ENCODE measurements around the gene TRDMT1. TPM values are rescaled to one million over a fixed set of nuclear protein-coding genes. Genes with fewer than 3 reads are reported as not detected.
"Not testable (repeated sequence)": the region's sequence is repeated elsewhere in the genome, so short reads cannot be mapped to it uniquely, and the experiment has no call there.

TRDMT1 gene
- total RNA-seq, 1 donor from 2014 or later, result 4.6 TPM

DNA sequence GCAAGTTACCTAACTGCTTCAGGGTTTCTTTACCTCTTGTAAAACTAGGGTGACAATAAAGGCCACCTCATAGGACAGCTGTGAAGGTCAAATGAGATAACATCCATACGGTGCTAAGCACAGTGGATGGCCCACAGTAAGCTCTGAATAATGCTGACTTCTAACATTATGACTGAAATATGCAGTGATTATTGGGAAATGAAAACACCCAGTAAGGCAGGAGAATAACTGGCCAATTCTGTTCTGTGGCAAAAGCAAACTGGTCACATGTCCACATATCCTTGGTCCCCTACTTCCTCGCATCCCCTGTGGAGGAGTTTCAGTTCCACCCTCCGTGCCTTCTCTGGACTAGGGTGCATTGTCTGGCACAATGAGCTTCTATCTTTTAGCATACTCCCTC, 73.2 kb downstream of the TRDMT1 start:
- no peak for DNase-seq

DNA sequence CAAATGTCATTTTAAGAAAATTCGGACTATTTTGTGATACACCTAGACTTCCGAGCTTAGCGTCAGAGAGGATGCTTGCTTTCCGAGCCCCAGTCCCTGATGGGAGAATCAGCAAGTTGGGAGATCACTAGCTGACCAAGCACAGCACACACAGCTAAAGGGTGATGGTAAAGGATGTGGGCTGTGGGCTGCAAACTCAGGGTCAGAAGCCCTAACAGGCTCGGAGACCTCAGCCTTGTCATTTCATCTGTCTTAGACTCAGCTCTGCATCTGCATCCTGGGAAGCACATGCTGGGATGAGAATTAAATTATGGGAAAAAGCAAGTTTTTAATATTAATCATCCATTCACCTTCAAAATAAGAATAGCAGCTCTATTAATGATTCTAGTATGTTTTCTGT, 75.1 kb downstream of the TRDMT1 start:
- DNase-seq, result no peak

DNA sequence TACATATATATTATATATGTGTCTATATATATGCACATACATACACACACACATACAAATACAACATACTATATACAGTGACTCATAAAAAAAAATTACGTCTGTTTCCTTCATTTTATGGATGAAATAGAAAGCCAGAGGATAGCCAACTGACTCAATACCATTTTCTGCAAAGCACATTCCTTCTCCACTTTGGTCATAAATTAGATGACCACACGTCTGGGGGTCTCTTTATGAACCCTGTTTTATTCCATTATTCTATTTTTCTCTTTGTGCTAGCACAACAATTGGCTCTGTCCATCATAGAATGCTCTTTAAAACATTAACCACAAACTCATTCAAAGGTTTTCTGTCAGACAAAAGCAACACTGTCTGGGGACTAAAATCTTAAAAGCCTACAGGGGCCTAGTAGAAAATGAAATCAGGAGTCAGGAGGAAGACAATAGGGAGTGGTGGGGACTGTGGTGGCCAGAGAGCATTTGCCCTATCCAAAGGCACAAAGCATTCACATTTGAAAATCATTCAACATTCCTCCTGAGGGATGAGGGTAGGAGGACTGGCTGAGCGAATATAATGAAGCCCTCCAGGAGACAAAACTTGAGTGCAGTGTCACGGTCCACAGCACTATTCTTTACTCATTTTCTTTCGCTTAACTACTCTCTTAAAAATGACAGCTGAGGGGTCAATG, 76.1 kb downstream of the TRDMT1 start:
- DNase-seq, result no peak

DNA sequence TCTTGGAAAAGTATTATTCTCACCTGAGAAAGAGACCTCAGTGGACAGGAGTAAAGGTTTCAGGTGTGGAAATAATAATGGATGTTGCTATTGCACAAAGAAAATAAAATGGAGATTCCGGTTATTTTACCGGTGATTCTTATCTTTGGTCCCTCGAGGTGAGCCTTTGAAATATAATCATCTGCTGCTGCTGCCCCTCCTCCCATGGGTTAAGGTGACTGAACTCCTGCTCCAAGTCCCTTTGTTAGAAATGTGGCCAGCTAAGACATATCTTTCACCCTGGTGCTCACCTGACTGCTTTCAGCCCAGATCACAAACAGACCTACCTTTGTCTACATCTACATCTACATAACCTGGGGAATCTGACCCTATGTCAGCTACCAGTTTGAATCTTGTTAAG, 77.5 kb downstream of the TRDMT1 start:
- no peak for DNase-seq

DNA sequence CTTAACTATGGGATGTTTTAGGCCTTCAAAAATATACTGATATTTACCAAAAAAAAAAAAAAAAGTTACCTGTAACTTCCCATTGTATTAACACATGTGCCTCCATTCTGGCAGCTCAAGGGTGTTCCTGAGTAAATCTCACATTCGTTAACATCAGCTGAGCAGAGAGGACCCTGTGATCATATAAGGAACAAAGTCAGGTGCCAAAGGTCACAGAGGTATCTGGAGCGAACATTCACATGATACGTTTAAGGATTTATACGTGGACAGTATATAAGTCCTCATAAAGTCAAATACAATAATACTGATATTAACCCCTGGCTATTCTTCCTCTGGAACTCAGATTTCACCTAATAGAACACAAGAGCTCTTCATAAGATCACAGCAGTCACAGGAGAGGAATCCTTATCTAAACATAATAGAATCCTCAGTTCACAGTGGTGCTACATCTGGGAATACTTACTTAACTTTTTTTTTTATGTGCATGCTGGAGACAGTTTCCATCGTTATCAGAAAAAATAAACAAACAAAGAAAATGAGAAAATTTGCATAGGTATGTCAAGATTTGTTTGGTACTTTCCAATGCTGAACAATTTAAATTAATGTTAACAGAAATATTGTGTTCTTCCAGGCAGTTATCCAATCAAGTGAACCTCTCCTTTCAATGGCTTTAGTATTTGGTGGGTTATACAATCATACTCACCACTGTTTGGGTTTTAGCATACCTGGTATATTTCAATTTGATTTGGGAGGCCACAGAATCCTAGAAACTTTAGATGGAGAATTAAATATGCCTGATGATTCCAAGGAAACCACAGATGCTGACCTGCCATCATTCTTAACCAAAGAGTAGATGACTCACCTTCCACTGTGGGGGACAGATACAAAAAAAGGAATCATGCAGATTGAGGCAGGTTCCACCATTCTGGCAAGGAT, 78.5 kb downstream of the TRDMT1 start:
- DNase-seq, result no peak

DNA sequence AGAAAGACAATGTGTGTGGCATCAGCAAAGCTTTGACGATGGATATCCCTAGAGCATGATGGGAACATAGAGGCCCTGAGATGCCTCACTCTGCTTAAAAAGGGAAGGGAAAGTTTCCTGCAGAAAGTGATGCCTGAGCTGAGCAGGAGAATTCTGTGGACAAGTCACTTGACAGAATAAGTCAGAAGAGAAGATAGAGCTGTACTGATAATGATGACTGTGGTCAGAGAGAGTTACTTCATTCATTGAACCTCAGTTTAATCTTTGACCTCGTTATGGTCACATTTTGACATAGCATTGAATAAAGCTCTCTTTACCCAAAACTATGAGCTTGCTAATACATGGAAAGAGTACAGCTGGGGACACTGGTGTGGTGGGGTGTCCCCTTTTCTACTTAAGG, 79.4 kb downstream of the TRDMT1 start:
- DNase-seq, result no peak

DNA sequence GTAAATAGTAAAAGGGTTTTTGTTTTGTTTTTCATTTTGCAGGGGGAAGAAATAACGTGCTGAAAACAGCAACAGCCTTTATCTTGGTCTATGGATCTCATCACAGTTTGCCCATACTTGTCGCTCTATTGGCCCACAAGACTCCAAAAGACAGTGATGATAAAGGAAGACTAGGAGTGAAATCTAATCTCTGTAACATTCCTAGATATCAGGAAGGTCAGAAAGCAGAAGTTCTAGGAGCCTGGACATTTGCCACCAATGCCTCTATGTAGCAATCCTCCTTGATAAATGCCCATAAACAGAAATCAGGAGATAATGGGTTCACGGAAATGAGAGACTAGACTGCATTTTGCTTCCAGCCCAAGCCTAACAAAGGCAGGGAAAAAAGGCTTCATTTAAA, 80.8 kb downstream of the TRDMT1 start:
- no peak for DNase-seq

DNA sequence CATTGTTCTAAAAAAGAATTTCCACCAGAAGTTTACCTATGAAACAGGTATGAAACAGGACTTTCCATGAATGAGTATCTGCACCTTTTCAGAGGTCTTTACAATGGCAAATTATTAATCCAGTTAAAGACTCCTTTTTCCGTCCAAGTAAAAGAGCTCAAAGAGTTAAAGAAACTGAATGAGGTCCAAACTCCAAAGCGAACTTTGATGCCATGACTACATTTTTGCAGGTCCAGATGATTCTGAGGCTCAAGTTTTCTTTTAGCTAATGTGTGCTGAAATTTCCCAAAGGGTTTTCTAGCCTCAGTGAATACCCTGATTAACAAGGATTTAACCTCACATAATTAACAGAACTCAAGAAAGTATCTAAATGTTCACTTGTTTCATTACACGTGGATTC, 81.6 kb downstream of the TRDMT1 start:
- DNase-seq, result no peak

DNA sequence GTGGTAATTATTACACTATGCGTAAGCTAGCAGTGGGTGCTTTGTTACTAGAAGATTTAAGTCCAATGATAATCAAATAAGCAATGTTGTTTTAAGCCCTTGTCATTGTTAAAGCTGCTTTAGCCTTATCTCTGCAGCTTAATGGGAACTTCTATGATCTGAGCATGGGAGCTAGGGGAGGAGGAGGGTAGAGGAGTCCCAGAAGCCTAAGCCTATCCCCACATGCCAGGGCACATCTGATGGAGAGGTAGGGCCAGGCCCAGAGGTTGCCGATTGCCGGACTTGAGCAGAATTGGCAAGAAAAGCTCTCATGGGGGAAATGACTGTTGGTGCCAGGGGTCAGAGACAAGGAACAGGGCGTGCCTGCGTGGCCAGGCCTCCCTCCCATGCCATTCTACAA, 85.3 kb downstream of the TRDMT1 start:
- DNase-seq, result peak; percentile 29

DNA sequence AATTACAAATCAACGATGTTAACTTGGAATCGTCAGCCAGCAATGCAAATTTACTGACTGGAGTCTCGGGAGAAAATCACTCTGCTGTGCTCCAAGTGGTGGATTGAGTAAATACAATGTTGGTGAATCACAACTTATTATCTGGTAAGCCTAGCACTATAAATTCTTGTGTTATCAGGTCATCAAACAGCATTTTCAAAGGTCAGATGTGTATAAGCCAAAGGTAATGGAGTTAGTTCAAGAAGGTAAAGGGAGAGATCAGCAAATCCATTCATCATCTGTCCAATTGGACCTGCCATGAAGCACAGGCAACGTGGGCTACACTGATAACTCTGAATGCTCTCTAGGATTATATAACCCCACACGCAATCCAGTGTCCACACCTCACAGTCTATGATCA, 85.8 kb downstream of the TRDMT1 start:
- peak; percentile 26 for DNase-seq

DNA sequence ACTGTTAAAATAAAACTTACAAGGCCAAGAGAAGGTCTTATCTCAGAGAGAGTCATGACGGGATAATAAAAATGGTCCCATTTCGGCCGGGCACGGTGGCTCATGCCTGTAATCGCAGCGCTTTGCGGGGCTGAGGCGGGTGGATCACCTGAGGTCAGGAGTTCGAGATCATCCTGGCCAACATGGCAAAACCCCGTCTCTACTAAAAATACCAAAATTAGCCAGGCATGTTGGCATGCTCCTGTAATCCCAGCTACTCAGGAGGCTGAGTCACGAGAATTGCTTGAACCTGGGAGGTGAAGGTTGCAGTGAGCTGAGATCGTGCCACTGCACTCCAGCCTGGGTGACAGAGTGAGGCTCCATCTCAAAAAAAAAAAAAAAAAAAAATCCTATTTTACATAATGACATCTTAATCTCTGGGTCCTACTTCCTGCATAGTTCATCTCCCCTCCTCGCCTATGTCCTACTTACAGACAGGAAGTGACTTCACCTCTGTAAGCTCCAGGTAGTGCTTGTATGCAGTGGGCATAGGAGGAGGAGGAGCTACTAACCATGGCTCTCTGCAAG, 86.5 kb downstream of the TRDMT1 start:
- not testable (repeated sequence) for DNase-seq

DNA sequence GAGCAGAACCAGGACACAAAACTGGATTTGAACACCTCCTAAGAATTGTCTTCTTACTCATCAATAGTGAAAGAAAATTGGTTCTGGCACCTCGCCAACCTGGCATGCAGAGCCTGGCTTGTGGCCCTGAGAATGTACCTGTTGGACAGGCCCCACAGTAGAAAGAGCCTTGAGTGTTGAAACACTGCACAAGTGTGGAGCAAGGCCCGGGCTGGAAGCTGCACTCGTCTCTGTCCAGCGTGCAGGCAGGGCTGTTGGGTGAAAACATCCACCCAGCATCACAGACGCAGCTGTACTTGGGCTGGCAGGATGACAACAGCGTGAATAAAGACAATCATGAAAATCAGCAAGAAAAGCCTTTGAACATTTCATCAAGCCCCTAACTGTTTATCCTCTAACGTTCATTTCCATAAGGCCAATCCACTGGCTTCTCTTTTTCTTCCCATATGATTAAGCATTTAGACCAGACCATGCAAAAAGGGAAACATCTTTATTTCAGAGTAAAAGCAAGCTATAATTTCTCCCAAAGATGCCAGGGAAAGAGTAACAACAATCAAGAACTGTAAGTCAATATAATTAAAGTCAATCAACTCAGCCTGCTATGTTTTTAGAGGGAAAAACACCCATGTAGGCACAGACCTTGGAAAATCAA, 87.5 kb downstream of the TRDMT1 start:
- peak; percentile 41 for DNase-seq

DNA sequence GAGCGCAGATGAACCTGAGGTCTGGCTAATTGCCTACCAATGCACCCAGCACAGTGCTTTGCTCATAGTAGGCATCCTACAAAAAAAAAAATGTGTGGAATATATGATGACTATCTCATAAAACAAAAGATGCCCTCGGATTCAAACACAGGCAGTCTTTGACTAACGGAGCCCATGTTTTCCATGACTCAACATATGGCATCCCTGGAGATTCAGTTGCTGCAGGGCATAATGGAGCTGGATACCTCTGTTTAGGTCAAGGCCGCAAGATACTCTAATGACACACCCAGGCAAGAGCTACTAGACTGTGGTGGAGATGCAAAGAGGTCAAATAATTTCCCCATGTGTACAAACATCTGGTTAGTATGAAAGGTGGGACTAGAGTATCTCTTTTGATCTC, 88.1 kb downstream of the TRDMT1 start:
- no peak for DNase-seq

DNA sequence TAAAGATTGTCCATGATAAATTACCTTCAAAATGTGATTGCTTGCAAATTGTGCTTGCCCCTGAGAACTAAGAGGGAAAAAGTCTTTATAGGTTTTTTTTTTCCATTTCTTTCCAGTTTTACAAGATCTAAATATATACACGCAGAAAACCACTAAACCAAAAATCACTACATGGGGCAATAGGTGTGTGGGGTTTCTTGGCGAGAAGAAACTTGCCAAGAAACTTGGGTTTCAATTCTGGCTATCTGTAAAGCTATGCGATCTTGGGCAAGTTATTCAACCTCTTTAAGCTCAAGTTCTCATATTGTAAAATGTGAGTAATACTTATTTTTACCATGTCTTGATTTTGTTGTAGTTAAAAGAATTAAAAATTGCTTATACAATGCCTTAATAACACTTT, 88.9 kb downstream of the TRDMT1 start:
- no peak for DNase-seq

DNA sequence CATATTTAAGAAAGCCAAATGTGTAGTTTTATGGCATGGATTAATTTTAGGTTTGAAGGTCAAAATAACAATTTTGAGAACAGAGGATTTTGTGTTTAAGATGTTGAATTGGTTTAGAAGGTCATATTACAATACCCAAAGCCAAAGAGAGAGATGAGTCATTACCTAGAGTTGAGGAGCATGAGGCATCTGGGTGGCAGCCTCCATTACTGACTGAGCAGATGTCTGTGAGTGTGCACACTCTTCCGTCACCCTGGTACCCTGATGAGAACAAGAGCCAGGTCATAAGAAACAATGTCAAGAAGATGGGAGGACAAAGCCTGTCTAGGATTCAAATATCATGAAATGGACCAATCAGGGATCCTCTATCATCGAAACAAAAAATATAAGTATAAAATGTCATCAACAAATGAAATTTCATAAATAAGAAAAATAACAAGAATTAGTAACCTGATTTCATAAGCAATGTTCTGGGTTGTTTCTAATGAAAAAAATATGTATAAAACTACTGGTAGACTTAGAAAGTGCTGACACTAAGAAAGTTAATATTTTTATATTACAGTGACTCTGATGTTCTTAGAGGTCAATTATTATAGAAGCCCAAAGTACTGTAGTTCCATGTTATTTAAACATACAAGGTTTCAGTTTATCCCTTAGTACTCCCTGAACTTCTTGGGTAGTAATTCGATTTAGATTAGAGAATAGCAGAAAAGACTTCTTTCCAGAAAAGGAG, 91.8 kb downstream of the TRDMT1 start:
- peak; percentile 35 for DNase-seq

DNA sequence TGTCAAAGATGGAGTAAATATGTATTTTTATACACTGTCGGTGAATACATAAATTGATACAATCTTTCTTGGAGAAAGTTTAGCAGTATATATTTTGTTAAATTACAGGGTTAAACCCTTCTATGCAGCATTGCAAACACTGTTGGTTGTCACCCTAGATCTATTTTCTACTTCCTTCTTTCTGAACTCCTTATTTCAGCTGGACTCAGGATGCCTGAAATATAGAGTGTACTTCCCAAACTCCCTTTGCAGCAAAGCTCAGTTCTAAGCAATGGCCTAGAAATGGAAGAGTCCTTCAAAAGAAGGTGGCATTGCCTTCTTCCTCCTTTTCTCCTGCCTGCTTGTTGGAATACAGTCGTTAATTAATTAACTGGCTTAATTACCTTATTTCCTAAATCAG, 92.4 kb downstream of the TRDMT1 start:
- DNase-seq, result no peak

DNA sequence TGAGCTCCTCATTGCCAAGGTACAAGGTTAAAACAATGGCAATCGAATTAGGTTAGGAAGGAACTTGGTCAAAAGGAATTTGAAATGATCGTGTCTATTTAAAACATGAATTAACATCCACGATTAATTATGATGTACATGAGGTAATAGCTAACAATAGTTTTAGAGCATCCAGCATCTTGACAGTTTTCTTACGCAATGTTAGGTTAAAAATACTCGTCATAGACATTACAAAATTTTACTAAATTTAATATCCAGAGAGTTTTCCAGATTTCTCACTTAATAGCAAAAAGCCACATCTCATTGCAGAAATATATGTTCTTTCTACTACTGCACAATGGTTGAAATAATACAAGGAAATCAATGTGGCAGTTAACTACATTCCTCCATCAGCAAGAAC, 94.5 kb downstream of the TRDMT1 start:
- no peak for DNase-seq

DNA sequence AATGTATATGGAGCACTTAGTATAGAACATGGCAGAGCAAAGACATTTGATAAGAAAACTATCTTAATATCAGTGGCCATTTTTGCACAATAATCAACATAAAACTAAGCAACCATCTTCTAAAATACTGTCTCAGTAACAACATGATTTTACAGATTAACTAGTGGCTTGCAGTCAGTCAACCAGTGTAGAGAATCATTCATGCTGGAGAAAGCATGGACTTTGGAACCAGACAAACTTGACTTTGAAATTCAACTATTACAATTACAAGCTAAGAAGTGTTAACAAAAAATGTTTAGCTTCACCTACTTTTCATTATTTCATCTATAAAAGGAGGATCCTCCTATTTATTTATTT, 99.6 kb downstream of the TRDMT1 start:
- no peak for DNase-seq

DNA sequence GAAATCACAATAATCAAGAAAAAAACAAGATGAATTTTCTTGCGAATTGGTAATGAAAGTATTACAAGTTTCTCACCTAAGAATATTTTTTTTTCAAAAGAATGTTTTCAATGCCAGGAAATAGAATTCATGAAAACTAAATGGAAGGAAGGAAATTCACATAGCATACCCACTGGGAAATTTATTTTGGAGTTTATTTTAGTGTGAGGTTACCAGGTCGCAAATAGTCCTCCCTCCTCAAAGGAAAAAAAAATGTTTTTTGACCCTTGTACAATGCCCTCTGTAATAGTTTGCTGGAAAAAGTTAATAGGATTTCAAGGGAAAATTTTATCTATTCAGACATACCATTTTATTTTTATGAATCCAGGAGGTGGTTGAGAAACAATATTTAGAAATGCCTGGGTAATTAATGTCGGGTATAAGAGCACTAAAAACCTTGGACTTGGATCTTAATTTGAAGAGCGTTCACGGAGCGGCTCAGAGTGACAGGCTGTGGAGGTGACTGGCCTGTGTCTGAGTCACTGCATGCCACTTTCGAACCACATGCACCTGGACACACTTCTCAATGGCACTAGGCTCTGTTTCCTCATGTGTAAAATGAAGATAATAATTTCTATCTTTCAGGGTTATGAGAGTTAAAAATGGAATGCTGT, 100.1 kb downstream of the TRDMT1 start:
- peak; percentile 77 for DNase-seq

DNA sequence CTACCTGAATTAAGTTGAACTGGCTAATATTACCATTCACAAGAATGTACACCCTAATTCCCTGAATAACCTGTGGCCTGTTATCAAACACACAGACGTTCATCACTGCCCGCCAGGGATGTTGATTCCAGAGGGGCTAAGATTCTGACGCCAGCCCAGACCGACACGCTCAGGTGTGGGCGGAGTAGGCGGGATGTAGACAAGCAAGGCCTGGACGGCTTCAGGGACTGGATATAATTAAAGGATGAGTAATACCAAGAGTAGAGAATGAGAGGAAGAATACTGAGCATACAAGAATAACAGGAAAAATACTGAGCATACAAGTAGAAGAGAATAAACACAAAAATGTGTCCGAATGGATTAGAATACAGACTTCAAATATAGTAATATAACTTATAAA, 100.9 kb downstream of the TRDMT1 start:
- peak; percentile 83 for DNase-seq

DNA sequence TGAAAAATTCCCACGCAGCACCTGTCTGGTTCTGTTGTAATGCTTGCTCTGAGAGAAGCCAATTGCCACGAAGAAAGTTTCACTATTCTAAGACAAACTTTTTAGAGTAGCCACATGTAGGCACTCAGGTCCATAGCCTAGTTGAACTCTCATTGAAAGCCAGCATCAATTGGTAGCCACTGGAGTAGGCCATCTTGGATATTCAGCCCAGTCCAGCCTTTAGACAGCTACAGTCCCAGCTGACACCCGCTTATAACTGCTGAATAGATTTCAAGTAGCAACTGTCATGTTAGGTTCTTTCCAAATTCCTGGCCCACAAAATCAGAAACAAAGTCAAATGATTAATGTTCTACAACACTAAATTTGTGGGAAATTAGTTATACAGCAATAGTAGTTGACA, 103.5 kb downstream of the TRDMT1 start:
- no peak for DNase-seq
